Endothelial cell of umbilical vein (primary cell): ENCODE results near the gene SRBD1.

Source experiments
- CTCF ChIP-seq, 2 donors: IDR thresholded peaks; 1 replicate in 1 of 2; 2 replicates in 1 of 2; pipeline ENCODE4 v1.5.1; 2011; ENCODE audit warnings: low read length in 2 of 2, mild to moderate bottlenecking in 2 of 2, moderate library complexity in 2 of 2, control low read depth in 1 of 2, inconsistent platforms in 1 of 2, low read depth in 1 of 2; ENCODE audit not compliant: insufficient read depth in 1 of 2; ENCODE audit errors: extremely low read depth in 1 of 2
- EZH2 ChIP-seq: IDR thresholded peaks from 2 replicates; pipeline ENCODE4 v1.6.1; 2012; ENCODE audit warnings: borderline replicate concordance, low read depth, mild to moderate bottlenecking, moderate library complexity, low read length, inconsistent platforms; ENCODE audit not compliant: severe bottlenecking
- MYC ChIP-seq: IDR thresholded peaks from one replicate; pipeline ENCODE4 v1.6.1; 2011; ENCODE audit warnings: mild to moderate bottlenecking, low read depth, low read length
- TF ChIP-seq, protein P1 (sequence below): IDR thresholded peaks from 2 replicates; pipeline ENCODE4 v1.6.1; 2011; ENCODE audit not compliant: insufficient read depth, insufficient read length

DNA sequence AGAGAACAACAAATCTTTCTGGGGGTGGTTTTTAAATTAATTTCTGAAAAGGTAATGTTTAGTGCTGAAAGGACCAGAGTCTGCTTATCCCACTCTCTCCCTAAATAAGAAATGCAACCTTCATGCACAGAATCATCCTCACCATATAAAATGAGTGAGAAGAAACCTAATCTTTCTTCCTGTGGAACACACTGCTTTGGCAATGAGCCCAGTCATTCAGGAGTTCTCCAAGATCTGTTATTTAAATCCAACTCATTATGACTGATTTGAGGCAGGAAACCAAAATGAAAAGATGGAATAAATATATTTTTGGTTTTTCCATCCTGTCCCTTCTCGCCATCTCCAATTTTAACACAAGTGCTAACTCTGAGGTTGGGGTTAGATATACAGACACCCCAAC is 228.3 kb downstream of the SRBD1 start:
- TF ChIP-seq EZH2 (no peak), CTCF (IDR thresholded peaks at IDR 0.05; ENCODE audit: extremely low read depth in 1 of 2, insufficient read depth in 1 of 2, low read depth in 1 of 2, low read length in 2 of 2) (no peak), MYC (no peak)
- TF ChIP-seq, protein P1, sequence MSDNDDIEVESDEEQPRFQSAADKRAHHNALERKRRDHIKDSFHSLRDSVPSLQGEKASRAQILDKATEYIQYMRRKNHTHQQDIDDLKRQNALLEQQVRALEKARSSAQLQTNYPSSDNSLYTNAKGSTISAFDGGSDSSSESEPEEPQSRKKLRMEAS: no peak
